OCI-LY3 (cell line): ENCODE data around the gene FTSJ3.

Experiments used
- H2AFZ ChIP-seq: fragments of 200-600, 300-600 bp; shearing (Covaris generic); 2 replicates; pipeline ENCODE4 v1.6.0; 2014; ENCODE audit warnings: antibody characterized with exemption, low read depth, low read length
- H3K27ac ChIP-seq: fragments of 200-600, 300-600 bp; sonication (generic); 2 replicates; pipeline ENCODE4 v1.5.1; 2014; ENCODE audit warnings: mild to moderate bottlenecking, low read length, moderate library complexity, mixed read lengths
- H3K27me3 ChIP-seq: fragments of 200-600, 300-600 bp; sonication (generic); 2 replicates; pipeline ENCODE4 v1.6.1; 2014; ENCODE audit warnings: low read depth, low read length, mixed read lengths
- H3K36me3 ChIP-seq: fragments of 200-600, 300-600 bp; sonication (generic); replicated peaks from 2 replicates; pipeline ENCODE3; 2014; ENCODE audit warnings: low read depth, low read length, mixed read lengths
- H3K4me1 ChIP-seq: fragments of 300-600, 200-600 bp; sonication (generic); 2 replicates; pipeline ENCODE4 v1.6.1; 2014; ENCODE audit warnings: low read length, mixed read lengths
- H3K4me2 ChIP-seq: fragments of 200-600, 300-600 bp; sonication (generic); 2 replicates; pipeline ENCODE4 v1.6.1; 2014; ENCODE audit warnings: low read length, mixed read lengths
- H3K4me3 ChIP-seq: fragments of 300-600, 200-600 bp; sonication (generic); 2 replicates; pipeline ENCODE4 v1.5.1; 2014; ENCODE audit warnings: antibody characterized with exemption, mild to moderate bottlenecking, low read length, moderate library complexity
- H3K79me2 ChIP-seq: fragments of 300-600, 200-600 bp; shearing (Covaris generic); 2 replicates; pipeline ENCODE4 v1.6.1; 2014; ENCODE audit warnings: mild to moderate bottlenecking, low read length, mixed read lengths
- H3K9ac ChIP-seq: fragments of 300-600, 200-600 bp; shearing (Covaris generic); 2 replicates; pipeline ENCODE4 v1.6.0; 2014; ENCODE audit warnings: mild to moderate bottlenecking, low read length, moderate library complexity
- H3K9me3 ChIP-seq: fragments of 200-600, 300-600 bp; shearing (Covaris generic); 2 replicates; pipeline ENCODE4 v1.6.1; 2014; ENCODE audit warnings: low read length, mixed read lengths; ENCODE audit not compliant: insufficient read depth
- H4K20me1 ChIP-seq: fragments of 200-600, 300-600 bp; sonication (generic); 2 replicates; pipeline ENCODE4 v1.6.1; 2016; ENCODE audit warnings: low read length, mixed read lengths; ENCODE audit not compliant: insufficient read depth
- EZH2phosphoT487 ChIP-seq: fragments of 200-600 bp; shearing (Covaris generic); IDR thresholded peaks from 2 replicates; pipeline ENCODE4 v1.6.1; 2018; ENCODE audit warnings: antibody characterized with exemption, mixed run types, low read depth
- TF ChIP-seq, protein P1 (sequence below): fragments of 200-600, 300-600 bp; sonication (generic); IDR thresholded peaks from 2 replicates; pipeline ENCODE4 v1.5.1; 2014; ENCODE audit warnings: antibody characterized with exemption, low read length, low read depth

Gene FTSJ3

DNA sequence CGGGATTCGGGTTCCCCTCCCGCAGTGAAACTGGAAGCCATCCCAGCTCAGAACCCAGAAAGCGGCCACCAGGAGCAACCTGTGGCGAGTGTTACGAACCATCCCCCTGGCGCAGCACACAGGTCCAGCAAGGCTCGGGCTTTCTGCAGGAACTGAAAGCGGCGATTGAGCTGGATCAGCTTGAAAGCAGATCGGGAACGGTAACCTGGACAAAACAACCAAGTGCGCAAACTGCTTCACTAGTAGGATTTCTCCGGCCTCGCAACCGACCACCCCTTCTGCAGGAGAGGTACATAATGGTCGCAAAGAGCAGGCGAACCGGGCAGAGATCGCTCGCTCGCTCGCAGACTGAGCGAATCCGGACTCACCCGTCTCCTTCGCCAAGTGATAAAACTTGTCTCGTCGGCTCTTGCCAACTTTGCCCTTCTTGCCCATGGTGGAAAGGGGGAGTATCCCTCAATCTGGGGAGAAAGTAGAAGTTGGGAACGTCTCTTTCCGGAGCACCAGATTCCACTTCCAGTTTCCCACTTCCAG lies 928 bp downstream of the FTSJ3 start:
- H3K9ac ChIP-seq: peak overlapping the region; percentile 92
- H3K36me3 ChIP-seq: peaks cover 70% of the 10 kb centered on the region
- peaks cover 47% of the 10 kb centered on the region for H3K79me2 ChIP-seq
- H2AFZ ChIP-seq: peak overlapping the region; percentile 96
- H3K27me3 ChIP-seq: no peaks in the 10 kb centered on the region
- peak overlapping the region; percentile 95 for H3K4me2 ChIP-seq
- TF ChIP-seq EZH2phosphoT487: no peak
- TF ChIP-seq, protein P1, sequence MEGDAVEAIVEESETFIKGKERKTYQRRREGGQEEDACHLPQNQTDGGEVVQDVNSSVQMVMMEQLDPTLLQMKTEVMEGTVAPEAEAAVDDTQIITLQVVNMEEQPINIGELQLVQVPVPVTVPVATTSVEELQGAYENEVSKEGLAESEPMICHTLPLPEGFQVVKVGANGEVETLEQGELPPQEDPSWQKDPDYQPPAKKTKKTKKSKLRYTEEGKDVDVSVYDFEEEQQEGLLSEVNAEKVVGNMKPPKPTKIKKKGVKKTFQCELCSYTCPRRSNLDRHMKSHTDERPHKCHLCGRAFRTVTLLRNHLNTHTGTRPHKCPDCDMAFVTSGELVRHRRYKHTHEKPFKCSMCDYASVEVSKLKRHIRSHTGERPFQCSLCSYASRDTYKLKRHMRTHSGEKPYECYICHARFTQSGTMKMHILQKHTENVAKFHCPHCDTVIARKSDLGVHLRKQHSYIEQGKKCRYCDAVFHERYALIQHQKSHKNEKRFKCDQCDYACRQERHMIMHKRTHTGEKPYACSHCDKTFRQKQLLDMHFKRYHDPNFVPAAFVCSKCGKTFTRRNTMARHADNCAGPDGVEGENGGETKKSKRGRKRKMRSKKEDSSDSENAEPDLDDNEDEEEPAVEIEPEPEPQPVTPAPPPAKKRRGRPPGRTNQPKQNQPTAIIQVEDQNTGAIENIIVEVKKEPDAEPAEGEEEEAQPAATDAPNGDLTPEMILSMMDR: no peak
- H3K27ac ChIP-seq: peak overlapping the region; percentile 80
- peak overlapping the region; percentile 83 for H3K4me3 ChIP-seq
- H4K20me1 ChIP-seq: no peaks in the 10 kb centered on the region
- peaks cover 24% of the 10 kb centered on the region for H3K4me1 ChIP-seq
- no peaks in the 10 kb centered on the region for H3K9me3 ChIP-seq

DNA sequence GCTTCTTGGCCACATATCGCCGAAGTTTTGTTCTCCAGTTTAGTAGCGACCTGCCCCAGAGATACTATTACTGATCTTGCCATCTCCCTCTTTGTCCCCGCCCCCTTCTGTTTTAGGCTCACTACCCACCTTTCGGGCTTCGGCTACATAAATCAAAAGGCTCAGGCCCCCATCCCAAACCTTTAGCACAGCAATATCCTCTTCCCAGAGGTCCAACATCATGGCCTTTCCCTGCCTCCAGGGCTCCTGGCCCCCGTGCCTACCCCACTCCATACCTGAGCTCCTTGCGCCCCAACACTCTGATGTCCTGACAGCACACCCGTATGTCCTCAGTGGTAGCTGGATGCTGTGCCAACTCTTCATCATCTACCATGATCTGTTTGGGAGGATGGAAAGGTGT lies 3.1 kb downstream of the FTSJ3 start:
- H3K9ac ChIP-seq: no peak overlapping the region
- no peak overlapping the region for H3K4me2 ChIP-seq
- TF ChIP-seq, protein P1: no peak
- no peak for TF ChIP-seq EZH2phosphoT487
- no peaks in the 10 kb centered on the region for H4K20me1 ChIP-seq
- peaks cover 43% of the 10 kb centered on the region for H3K79me2 ChIP-seq
- no peak overlapping the region for H3K27ac ChIP-seq
- H3K27me3 ChIP-seq: no peaks in the 10 kb centered on the region
- no peaks in the 10 kb centered on the region for H3K9me3 ChIP-seq
- no peak overlapping the region for H3K4me3 ChIP-seq
- H3K36me3 ChIP-seq: peaks cover 66% of the 10 kb centered on the region
- H3K4me1 ChIP-seq: peaks cover 24% of the 10 kb centered on the region
- H2AFZ ChIP-seq: no peak overlapping the region

DNA sequence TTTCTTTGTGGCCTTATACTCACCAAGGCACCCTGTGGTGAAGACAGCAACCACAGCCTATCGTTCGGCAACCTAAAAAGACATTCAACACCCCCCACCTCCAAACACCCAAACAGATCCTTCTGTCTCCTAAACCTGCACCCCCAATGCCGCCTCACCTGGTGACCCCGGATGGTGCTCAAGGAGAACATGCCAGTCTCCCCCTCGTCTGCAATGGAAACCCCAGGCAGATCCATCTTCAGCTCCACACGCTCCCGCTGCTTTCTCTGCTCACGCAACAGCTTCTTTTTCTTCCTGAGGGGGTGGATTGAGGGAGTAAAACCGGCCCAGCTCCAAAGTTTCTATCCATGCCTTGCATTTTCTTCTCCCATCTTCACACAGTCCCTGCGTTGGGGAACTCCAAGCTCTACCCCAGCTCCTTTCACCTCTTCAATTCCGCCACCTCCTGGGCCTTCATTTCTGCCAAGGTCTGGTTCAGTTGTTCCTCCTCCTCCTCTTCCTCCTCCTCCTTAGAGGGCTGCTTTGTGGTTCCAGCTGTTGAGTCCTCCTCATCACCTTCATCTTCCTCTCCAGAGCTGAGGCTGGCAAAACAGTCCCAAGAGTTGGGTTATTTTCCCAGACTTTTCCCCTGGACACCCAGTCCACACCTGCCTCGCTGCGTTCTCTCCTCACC lies 3.7 kb downstream of the FTSJ3 start:
- peaks cover 23% of the 10 kb centered on the region for H3K4me1 ChIP-seq
- no peak overlapping the region for H3K27ac ChIP-seq
- TF ChIP-seq, protein P1: no peak
- TF ChIP-seq EZH2phosphoT487: no peak
- no peaks in the 10 kb centered on the region for H4K20me1 ChIP-seq
- peaks cover 66% of the 10 kb centered on the region for H3K36me3 ChIP-seq
- no peak overlapping the region for H3K4me3 ChIP-seq
- H3K4me2 ChIP-seq: no peak overlapping the region
- no peaks in the 10 kb centered on the region for H3K9me3 ChIP-seq
- H3K79me2 ChIP-seq: peaks cover 38% of the 10 kb centered on the region
- H3K9ac ChIP-seq: no peak overlapping the region
- no peaks in the 10 kb centered on the region for H3K27me3 ChIP-seq
- no peak overlapping the region for H2AFZ ChIP-seq

DNA sequence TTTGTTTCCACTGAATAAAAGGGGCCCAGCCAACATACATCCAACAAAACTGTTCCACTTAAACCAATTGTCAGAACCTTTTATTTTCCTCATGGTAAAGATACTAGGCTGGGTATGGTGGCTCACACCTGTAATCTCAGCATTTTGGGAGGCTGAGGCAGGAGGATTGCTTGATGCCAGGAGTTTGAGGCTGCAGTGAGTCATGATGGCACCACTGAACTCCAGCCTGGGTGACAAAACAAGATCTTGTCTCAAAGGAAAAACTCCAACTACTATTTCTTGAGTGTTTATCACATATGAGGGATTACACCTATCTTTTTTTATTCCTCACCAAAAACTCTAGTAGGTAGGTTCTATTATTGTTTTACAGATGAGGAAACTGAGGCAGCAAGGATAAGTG lies 4.9 kb downstream of the FTSJ3 start:
- no peak overlapping the region for H3K4me3 ChIP-seq
- H3K9ac ChIP-seq: no peak overlapping the region
- no peaks in the 10 kb centered on the region for H3K27me3 ChIP-seq
- H4K20me1 ChIP-seq: no peaks in the 10 kb centered on the region
- peaks cover 75% of the 10 kb centered on the region for H3K36me3 ChIP-seq
- H3K4me1 ChIP-seq: peaks cover 14% of the 10 kb centered on the region
- peaks cover 25% of the 10 kb centered on the region for H3K79me2 ChIP-seq
- H3K9me3 ChIP-seq: no peaks in the 10 kb centered on the region
- H3K4me2 ChIP-seq: no peak overlapping the region
- TF ChIP-seq EZH2phosphoT487: no peak
- TF ChIP-seq, protein P1: no peak
- H3K27ac ChIP-seq: no peak overlapping the region
- H2AFZ ChIP-seq: no peak overlapping the region
